Neural cell (in vitro differentiated cells): ENCODE results near the gene TAF1L.

ENCODE experiments used
- CTCF ChIP-seq: fragments of 450-650 bp; IDR thresholded peaks from 2 replicates; pipeline ENCODE4 v1.5.1; 2014; ENCODE audit warnings: antibody characterized with exemption, mild to moderate bottlenecking, moderate library complexity; ENCODE audit not compliant: poor library complexity, severe bottlenecking
- EP300 ChIP-seq: fragments of 450-650 bp; conservative IDR thresholded peaks from 2 replicates; pipeline ENCODE4 v1.6.1; 2014; ENCODE audit warnings: antibody characterized with exemption, mild to moderate bottlenecking, moderate library complexity; ENCODE audit not compliant: poor library complexity, severe bottlenecking
- EZH2 ChIP-seq: fragments of 200-600, 300-800 bp; shearing (Covaris generic), sonication (generic); IDR thresholded peaks from 2 replicates; pipeline ENCODE4 v1.6.1; 2014; ENCODE audit warnings: antibody characterized with exemption, low read length, borderline replicate concordance, mild to moderate bottlenecking; ENCODE audit not compliant: insufficient read depth, poor library complexity, severe bottlenecking
- REST ChIP-seq: IDR thresholded peaks from 2 replicates; pipeline ENCODE4 v1.6.1; 2012; ENCODE audit warnings: borderline replicate concordance
- SMC3 ChIP-seq: fragments of 450-650 bp; conservative IDR thresholded peaks from 2 replicates; pipeline ENCODE4 v1.6.1; 2014; ENCODE audit warnings: antibody characterized with exemption, mild to moderate bottlenecking, moderate library complexity; ENCODE audit not compliant: poor library complexity

GRCh38 chr9:32671333-32671732 lies 35.9 kb upstream of the TAF1L start:
- TF ChIP-seq CTCF (no peak), EP300 (no peak), EZH2 (no peak), REST (no peak), SMC3 (no peak)
